Globus pallidus (tissue), 1 donor: ENCODE results near the gene USH2A.

ENCODE experiments used
- DNase-seq: peaks from one replicate; pipeline ENCODE4 v3.0.0-alpha.2; 2015; ENCODE audit warnings: low spot score

The USH2A gene

GRCh38 chr1:215637041-215637573 lies 786.1 kb downstream of the USH2A start:
- peak; percentile 33 for DNase-seq

GRCh38 chr1:215636258-215636965 lies 786.8 kb downstream of the USH2A start:
- DNase-seq, result no peak

- DNase-seq, result no peak
Observed at GRCh38 chr1:215635827-215636226, 787.4 kb downstream of the USH2A start.

GRCh38 chr1:215631489-215631888 lies 791.8 kb downstream of the USH2A start:
- DNase-seq, result no peak

GRCh38 chr1:215631040-215631439 lies 792.2 kb downstream of the USH2A start:
- no peak for DNase-seq

- DNase-seq, result no peak
Observed at GRCh38 chr1:215625949-215626348, 797.3 kb downstream of the USH2A start.

GRCh38 chr1:215623162-215623561 lies 800.1 kb downstream of the USH2A start:
- no peak for DNase-seq

- DNase-seq, result no peak
Observed at GRCh38 chr1:215617979-215618378, 805.3 kb downstream of the USH2A start.

GRCh38 chr1:215612391-215612790 lies 810.9 kb downstream of the USH2A start:
- no peak for DNase-seq

- DNase-seq, result no peak
Observed at GRCh38 chr1:215608646-215609045, 814.6 kb downstream of the USH2A start.

- no peak for DNase-seq
Observed at GRCh38 chr1:215607412-215607811, 815.8 kb downstream of the USH2A start.

GRCh38 chr1:215606564-215607168 lies 816.6 kb downstream of the USH2A start:
- DNase-seq, result no peak

GRCh38 chr1:215606036-215606435 lies 817.2 kb downstream of the USH2A start:
- no peak for DNase-seq

GRCh38 chr1:215605011-215605621 lies 818.1 kb downstream of the USH2A start:
- no peak for DNase-seq

- no peak for DNase-seq
Observed at GRCh38 chr1:215603319-215603718, 819.9 kb downstream of the USH2A start.

- DNase-seq, result no peak
Observed at GRCh38 chr1:215601276-215601675, 822.0 kb downstream of the USH2A start.

GRCh38 chr1:215600867-215601266 lies 822.4 kb downstream of the USH2A start:
- DNase-seq, result no peak

- DNase-seq, result no peak
Observed at GRCh38 chr1:215600258-215600792, 822.9 kb downstream of the USH2A start.

GRCh38 chr1:215599418-215600074 lies 823.7 kb downstream of the USH2A start:
- DNase-seq, result peak; percentile 30

GRCh38 chr1:215597961-215598360 lies 825.3 kb downstream of the USH2A start:
- no peak for DNase-seq

GRCh38 chr1:215595231-215595630 lies 828.0 kb downstream of the USH2A start:
- DNase-seq, result no peak

GRCh38 chr1:215594640-215595039 lies 828.6 kb downstream of the USH2A start:
- no peak for DNase-seq
